ENCODE data around the gene MFSD2B. TPM values are rescaled to one million over a fixed set of nuclear protein-coding genes. Genes with fewer than 3 reads are reported as not detected.

The MFSD2B gene
- total RNA-seq, 1 donor from 2014 or later = 0.34 TPM

DNA sequence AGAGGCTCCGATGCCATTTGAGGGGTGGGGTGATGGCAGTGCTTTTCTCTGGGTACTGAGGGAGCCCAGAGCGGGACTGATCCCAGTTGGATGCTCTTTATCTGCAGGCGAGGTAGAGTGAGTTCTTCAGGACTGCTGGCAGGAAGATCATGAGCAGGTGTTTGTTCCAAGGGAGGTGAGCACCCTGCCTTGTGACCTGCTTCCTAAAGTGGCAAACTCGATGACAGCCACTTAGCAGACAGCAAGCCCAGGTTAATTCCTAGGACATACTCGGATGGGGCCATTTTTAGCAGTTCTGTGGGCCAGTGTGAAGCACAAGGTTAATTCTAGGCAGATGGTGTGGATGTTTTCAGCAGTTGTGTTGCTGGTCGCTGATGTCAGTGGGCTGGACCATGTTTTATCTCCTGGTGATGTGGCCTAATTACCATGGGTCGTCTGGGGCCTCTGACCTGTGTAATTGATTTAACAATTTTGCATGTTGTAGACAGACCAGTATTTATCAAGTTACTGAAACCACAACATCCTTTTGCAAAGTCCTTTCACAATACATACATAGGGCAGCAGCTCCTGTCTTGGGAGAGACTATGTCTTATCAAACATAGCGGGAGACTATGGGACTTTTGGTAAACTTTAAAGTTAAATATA is 44.6 kb downstream of the MFSD2B start:
- FAIRE-seq = no peak

DNA sequence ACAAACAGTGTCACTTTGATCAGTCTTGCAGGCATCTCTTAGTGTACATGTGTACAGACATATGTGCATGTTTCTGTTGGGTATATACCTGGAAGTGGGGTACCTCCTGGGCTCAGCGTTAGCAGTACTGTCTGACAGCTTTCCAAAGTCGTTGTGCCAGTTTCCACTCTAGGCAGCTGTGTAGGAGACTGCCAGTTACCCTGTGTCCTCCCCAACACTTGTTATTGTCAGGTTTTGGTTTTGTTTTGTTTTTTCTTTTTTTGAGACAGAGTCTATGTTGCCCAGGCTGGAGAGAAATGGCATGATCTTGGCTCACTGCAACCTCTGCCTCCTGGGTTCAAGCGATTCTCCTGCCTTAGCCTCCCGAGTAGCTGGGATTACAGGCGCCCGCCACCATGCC is 45.9 kb downstream of the MFSD2B start:
- Mint-ChIP-seq H3K27ac (ENCODE audit: unreplicated experiment) (no peak overlapping the region), H3K27me3 (ENCODE audit: low read depth, unreplicated experiment) (no peaks in the 10 kb centered on the region), H3K4me3 (ENCODE audit: unreplicated experiment) (no peak overlapping the region), H3K36me3 (ENCODE audit: low read depth, unreplicated experiment) (peaks cover 6% of the 10 kb centered on the region), H3K9me3 (ENCODE audit: unreplicated experiment) (peaks cover 2% of the 10 kb centered on the region), H3K4me1 (ENCODE audit: low read depth, unreplicated experiment) (no peaks in the 10 kb centered on the region)
- Histone ChIP-seq H3K4me3 (ENCODE audit: insufficient read depth, low read depth, low read length) (no peak overlapping the region), H3K4me2 (ENCODE audit: low read length) (no peak overlapping the region), H3K27me3 (ENCODE audit: insufficient read depth, low read length) (no peaks in the 10 kb centered on the region), H3K79me2 (ENCODE audit: insufficient read depth, low read length) (no peaks in the 10 kb centered on the region), H3K4me1 (ENCODE audit: insufficient read depth, low read length) (no peaks in the 10 kb centered on the region), H3K27ac (ENCODE audit: low read depth, low read length) (no peak overlapping the region), H4K20me1 (ENCODE audit: insufficient read depth, low read length) (no peaks in the 10 kb centered on the region), H3K9me3 (ENCODE audit: insufficient read depth, low read depth, low read length) (no peaks in the 10 kb centered on the region), H2AFZ (ENCODE audit: low read depth, low read length) (no peak overlapping the region), H3K36me3 (ENCODE audit: insufficient read depth, low read length) (no peaks in the 10 kb centered on the region), H3K9ac (ENCODE audit: low read length) (no peak overlapping the region)
- no peak for DNase-seq (ENCODE audit: low read depth)
- no peak for TF ChIP-seq EZH2 (IDR thresholded peaks at IDR 0.05; ENCODE audit: insufficient read depth, low read length)
- no peak for TF ChIP-seq CTCF (IDR thresholded peaks at IDR 0.05; ENCODE audit: insufficient read depth, low read depth, low read length)
- FAIRE-seq = no peak

More for the DNA sequence above, 44.6 kb downstream of the MFSD2B start:
- H3K27me3 Mint-ChIP-seq (ENCODE audit: low read depth, unreplicated experiment) = no peaks in the 10 kb centered on the region
- no peaks in the 10 kb centered on the region for H3K4me1 Mint-ChIP-seq (ENCODE audit: low read depth, unreplicated experiment)
- no peaks in the 10 kb centered on the region for H3K9me3 Mint-ChIP-seq (ENCODE audit: unreplicated experiment)
- H3K9me3 ChIP-seq (ENCODE audit: insufficient read depth, low read depth, low read length) = no peaks in the 10 kb centered on the region
- no peak for DNase-seq (ENCODE audit: low read depth)
- no peak for TF ChIP-seq CTCF (IDR thresholded peaks at IDR 0.05; ENCODE audit: insufficient read depth, low read depth, low read length)
- TF ChIP-seq EZH2 (IDR thresholded peaks at IDR 0.05; ENCODE audit: insufficient read depth, low read length) = no peak
- H3K27ac ChIP-seq (ENCODE audit: low read depth, low read length) = no peak overlapping the region
- no peak overlapping the region for H3K4me2 ChIP-seq (ENCODE audit: low read length)
- H4K20me1 ChIP-seq (ENCODE audit: insufficient read depth, low read length) = no peaks in the 10 kb centered on the region
- H3K9ac ChIP-seq (ENCODE audit: low read length) = no peak overlapping the region
- no peak overlapping the region for H3K27ac Mint-ChIP-seq (ENCODE audit: unreplicated experiment)
- H2AFZ ChIP-seq (ENCODE audit: low read depth, low read length) = no peak overlapping the region
- H3K4me3 Mint-ChIP-seq (ENCODE audit: unreplicated experiment) = no peak overlapping the region
- no peaks in the 10 kb centered on the region for H3K79me2 ChIP-seq (ENCODE audit: insufficient read depth, low read length)
- peaks cover 6% of the 10 kb centered on the region for H3K36me3 Mint-ChIP-seq (ENCODE audit: low read depth, unreplicated experiment)
- no peaks in the 10 kb centered on the region for H3K27me3 ChIP-seq (ENCODE audit: insufficient read depth, low read length)
- H3K36me3 ChIP-seq (ENCODE audit: insufficient read depth, low read length) = no peaks in the 10 kb centered on the region
- H3K4me3 ChIP-seq (ENCODE audit: insufficient read depth, low read depth, low read length) = no peak overlapping the region
- no peaks in the 10 kb centered on the region for H3K4me1 ChIP-seq (ENCODE audit: insufficient read depth, low read length)

DNA sequence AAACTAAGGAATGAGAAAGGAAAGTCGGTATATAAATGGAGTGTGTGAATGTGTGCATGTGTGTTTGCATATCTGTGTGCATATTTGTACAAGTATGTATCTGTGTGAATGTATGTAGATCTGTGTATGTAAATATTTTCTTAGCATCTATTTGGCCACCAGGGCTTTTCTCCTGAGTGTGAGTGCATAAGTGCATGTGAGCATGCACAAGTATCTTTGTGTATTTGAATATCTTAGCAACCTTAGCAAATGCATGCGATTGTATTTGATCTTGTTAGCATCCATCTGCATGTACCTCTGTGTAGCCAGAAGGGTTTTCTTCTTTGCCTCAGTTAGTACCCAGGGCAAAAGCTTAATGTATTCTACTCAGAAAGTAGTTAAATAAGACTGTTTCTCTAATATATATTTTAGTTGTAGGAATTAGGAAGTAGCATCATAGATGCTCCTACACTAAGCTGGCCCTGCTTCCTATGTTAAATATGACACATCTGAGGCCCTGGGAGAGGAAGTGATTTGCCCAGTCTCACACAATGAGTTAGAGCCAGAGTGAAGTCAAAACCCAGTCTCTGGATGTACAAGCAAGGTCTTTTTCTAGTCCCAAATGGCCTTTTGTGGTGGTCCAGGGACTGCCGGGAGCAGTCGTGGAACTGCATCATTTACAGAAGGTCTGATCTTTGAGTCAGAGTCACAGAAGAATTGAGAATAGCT is 48.8 kb downstream of the MFSD2B start:
- no peak for DNase-seq (ENCODE audit: low read depth)
- Histone ChIP-seq H3K27ac (ENCODE audit: low read depth, low read length) (no peak overlapping the region), H3K79me2 (ENCODE audit: insufficient read depth, low read length) (no peaks in the 10 kb centered on the region), H3K4me2 (ENCODE audit: low read length) (no peak overlapping the region), H3K9ac (ENCODE audit: low read length) (no peak overlapping the region), H2AFZ (ENCODE audit: low read depth, low read length) (no peak overlapping the region), H3K36me3 (ENCODE audit: insufficient read depth, low read length) (no peaks in the 10 kb centered on the region), H3K9me3 (ENCODE audit: insufficient read depth, low read depth, low read length) (no peaks in the 10 kb centered on the region), H3K27me3 (ENCODE audit: insufficient read depth, low read length) (no peaks in the 10 kb centered on the region), H4K20me1 (ENCODE audit: insufficient read depth, low read length) (no peaks in the 10 kb centered on the region), H3K4me3 (ENCODE audit: insufficient read depth, low read depth, low read length) (no peak overlapping the region), H3K4me1 (ENCODE audit: insufficient read depth, low read length) (no peaks in the 10 kb centered on the region)
- Mint-ChIP-seq H3K27me3 (ENCODE audit: low read depth, unreplicated experiment) (no peaks in the 10 kb centered on the region), H3K4me3 (ENCODE audit: unreplicated experiment) (no peak overlapping the region), H3K27ac (ENCODE audit: unreplicated experiment) (no peak overlapping the region), H3K4me1 (ENCODE audit: low read depth, unreplicated experiment) (no peaks in the 10 kb centered on the region), H3K36me3 (ENCODE audit: low read depth, unreplicated experiment) (peaks cover 6% of the 10 kb centered on the region), H3K9me3 (ENCODE audit: unreplicated experiment) (peaks cover 2% of the 10 kb centered on the region)
- no peak for FAIRE-seq
- TF ChIP-seq CTCF (IDR thresholded peaks at IDR 0.05; ENCODE audit: insufficient read depth, low read depth, low read length) = no peak
- no peak for TF ChIP-seq EZH2 (IDR thresholded peaks at IDR 0.05; ENCODE audit: insufficient read depth, low read length)
